Activated T-helper 9 cell treated with anti-CD3 and anti-CD28 coated beads, Interleukin-2, amount 50 U/mL, for 16 hours (primary cell): ENCODE data around the gene DNAJB5.
"Not testable (repeated sequence)": the region's sequence is repeated elsewhere in the genome, so short reads cannot be mapped to it uniquely, and the experiment has no call there.

Experiments used
- DNase-seq: peaks from one replicate; pipeline ENCODE4 v3.0.0-alpha.2; 2020; ENCODE audit warnings: low read depth

The DNAJB5 gene

DNA sequence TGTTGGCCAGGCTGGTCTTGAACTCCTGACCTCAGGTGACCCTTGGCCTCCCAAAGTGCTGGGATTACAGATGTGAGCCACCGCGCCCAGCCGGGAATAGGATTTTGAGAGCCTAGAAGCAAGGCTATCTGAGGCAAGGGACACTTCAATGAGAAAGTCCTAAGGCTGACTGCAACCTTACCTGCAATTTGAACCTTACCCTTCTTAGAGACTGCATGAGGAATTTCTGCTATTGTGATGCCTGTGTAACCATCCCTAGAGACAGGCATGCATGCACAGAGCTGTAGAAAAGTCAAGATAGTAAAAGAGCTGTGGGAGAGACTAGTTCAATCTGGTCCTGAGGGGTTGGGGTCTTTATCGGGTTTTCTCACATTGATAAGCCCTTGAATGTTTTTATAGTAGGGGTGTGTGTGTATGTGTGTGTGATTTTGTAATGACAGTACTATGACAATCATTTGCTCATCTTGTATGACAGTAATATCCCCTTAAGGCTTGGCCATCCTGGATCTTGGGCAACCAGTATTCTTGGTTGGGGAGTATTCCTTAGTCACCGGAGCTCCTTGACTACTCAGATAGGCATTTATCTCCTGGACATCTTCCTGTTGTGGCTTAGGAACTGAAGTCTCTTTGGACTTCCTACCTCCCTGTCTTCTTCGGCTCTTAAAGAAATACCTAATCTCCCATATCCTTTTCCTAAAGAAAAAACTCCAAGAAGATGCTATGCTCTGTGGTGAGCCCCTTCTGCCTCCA, 11.2 kb downstream of the DNAJB5 start:
- no peak for DNase-seq

DNA sequence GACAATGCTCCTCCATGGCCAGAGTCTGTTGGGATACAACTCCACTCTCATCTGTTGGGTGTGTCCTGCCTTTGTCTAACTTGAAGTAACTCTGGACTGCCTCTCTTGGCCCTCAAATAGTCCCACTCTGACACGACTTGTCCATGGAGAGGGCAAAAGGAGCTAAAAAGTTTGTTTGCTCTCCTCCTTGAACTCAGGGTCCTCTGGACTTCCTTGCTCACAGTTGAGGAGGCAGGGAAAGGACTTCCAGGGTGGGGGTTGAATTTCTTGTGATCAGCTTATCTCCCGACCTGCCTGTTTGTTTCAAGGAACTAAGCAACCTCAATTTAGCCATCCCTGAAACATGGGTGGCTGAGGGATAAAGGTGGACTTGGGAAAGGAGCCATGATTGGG, 11.7 kb downstream of the DNAJB5 start:
- DNase-seq = no peak

DNA sequence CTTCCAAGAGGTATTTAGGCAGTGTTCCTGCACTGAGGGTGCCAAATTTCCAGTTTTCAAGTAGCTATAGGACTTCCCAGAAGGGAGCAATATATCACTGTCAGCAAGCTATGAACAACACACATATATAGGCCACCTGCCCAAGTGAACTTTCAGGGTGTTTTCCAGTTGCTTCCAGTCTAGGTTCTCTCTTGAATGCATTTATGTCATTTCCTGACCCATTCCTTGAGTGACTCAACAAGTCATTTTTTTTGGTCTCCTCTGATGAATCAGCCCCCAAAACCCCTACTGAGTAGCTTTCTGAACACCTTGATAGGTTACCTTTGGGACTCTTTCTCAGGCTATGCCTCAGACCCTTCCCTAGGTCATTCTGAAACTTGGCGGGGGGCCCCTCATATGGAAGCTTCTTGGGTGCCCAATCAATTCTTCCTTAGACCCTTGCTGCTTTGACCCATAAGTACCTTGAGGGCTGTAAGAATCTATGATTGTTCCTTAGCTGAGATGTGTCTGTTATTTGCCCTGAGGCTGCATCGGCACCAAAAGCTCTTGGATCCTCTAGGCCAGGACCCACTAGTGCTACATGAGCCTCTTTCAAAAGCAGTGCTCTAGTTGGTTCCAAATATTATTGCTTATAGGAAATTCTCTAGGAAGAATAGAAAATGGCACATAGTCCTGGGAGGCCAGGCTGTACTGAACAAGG, 12.4 kb downstream of the DNAJB5 start:
- no peak for DNase-seq

DNA sequence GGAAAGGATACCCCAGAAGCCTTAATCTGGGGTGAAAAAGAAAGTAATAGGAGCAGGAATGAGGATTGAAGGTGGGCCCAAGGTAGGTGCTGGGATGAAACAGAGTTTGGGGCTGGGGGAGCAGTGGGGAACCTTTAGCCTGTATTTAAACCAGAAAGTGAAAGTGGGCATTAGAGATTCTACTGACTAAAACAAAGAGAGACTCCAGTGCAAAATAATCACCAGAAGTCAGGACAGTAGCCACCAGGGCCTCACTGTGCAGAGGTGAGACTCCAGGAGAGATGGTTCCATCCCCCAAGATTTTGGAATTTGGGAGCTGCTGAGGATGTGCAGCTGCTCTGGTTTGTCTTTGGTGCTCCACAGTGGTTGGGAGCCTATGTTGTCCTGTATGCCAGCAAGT, 13.1 kb downstream of the DNAJB5 start:
- no peak for DNase-seq

DNA sequence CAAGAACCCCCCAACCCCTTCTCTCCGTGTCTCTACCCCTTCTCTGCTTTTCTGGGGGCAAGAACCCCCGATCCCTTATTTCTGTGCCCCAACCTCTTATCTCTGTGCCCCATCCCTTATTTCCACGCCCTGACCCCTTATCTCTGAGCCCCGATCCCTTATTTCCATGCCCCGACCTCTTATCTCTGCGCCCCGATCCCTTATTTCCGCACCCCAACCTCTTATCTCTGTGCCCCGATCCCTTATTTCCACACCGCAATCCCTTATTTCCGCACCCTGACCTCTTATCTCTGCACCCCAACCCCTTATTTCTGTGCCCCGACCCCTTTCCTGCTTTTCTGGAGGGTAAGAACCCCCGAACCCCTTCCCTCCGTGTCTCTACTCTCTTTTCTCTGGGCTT, 14.8 kb downstream of the DNAJB5 start:
- not testable (repeated sequence) for DNase-seq

DNA sequence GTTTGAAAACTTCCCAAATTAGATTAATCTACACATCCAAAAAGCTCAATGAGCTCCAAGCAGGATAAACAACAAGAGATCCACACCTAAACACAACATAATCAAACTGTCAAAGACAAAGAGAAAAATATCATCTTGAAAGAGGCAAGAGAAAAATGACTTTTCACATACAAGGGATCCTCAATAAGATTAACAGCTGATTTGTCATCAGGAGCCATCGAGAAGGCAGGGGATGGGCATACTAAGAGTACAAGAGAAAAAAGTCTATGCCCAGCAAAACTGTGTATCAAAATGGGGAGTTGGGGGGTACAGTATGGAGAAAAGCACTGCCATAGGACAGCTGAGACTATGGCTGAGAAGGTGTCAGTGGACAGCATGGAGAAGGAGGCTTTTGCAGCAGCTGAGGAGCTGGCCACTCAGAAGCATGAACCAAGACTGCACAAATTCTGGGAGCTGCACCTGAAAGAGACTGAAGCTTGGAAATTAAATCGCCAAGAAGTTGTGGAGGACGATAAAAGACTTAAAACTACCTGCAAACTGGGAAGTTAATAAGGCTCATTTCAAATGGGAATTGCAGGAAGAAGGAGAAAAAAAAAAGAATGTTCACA, 20.9 kb downstream of the DNAJB5 start:
- DNase-seq = no peak

DNA sequence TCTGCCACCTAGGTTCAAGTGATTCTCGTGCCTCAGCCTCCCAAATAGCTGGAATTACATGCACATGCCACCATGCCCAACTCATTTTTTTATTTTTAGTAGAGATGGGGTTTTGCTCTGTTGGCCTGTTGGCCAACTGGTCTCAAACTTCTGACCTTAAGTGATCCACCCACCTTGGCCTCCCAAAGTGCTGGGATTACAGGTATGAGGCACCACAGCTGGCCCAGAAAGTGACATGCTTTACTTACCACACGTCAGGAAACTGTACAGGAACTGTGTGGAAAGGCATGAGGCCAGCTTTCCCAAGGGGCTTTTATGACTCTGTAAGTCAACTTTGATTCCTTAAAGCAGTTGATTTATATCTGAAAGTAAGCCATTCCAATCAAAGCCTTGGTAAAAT, 25.0 kb downstream of the DNAJB5 start:
- no peak for DNase-seq

DNA sequence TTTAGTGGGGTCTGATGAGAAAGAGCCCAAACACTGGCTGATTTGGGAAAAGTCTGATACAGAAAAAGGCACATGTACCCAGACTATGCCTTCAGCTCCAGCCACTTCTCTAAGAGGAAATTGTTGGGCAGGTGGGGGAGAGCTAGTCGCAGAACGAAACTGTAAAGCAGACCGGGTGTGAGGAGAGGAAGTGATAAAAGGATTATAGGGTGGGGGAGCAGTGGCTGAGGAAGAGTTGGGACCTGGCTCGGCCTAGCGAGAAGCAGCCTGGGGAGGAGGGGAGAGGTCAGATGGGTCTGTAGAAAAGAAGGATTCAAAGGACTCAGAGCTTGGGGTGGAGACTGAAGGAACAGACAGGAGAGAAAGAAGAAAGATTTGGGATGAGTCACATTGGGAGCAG, 33.9 kb downstream of the DNAJB5 start:
- not testable (repeated sequence) for DNase-seq

DNA sequence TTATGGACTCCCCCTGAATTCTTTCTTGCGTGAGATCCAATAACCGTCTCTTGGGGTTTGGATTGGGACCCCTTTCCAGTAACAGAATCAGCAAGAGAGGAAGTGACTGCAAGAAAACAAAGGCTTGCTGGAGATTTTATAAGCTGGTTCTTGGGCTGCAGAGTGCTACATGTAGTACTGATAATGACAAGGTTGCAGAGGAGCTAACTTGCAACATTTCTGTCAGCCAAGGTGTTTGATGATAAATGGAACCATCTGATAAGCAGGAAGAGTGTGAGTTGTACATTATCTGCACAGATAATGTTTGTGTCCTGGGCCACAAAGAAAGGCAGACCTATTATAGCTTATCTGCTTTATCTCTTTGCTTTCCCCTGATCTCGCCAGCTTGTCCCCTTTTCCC, 37.1 kb downstream of the DNAJB5 start:
- DNase-seq = no peak

DNA sequence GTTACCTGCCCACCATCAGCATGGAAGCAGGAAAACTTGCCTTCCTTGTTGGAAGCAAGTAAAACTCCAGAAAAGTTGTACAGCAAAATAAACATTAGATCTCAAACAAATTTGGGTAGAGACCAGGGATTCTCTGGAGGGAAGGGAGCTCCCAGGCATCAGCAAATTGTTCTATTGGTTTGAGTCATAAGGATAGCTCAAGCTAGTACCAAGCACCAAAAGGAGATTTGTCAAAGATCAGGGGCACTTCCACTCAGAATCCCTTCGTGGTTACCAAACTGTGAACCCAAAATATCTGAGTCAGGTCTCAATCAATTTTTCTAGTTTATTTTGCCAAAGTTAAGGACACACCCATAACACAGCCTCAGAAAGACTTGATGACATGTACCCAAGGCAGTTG, 37.8 kb downstream of the DNAJB5 start:
- DNase-seq = no peak

DNA sequence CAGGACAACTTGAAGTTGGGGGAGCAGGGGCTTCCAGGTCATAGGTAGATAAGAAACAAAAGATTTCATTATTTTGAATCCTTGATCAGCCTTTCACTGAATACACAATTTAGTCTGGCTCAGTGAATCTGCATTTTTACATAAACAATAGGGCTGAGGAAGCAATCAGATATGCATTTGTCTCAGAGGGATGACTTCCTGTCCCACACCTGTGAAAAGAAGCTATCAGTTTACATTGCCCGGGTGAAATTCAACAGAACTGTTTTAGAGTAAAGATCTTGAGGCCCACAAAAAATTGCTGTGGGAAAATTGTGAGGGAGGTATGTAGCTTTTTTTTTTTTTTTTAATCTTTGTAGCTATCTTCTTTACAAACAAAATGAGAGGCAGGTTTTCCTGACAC, 38.3 kb downstream of the DNAJB5 start:
- no peak for DNase-seq

DNA sequence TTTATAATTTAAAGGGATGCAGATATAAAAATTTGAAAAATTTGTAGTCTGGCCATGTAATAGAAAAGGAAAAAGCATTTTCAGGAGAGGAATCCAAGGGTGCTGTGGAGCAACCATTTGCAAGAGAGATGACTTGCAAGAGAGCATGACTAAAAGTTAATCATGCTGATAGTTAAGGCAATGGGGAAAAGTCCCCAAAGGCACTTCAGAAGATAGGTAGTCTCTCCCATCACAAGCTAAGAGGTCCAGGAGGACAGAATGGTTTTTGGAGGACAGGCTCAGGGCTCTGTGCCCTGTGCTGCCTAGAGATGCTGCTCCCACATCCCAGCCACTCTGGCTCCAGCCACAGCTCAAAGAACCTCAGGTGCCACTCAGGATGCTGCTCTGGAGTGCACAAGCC, 38.8 kb downstream of the DNAJB5 start:
- DNase-seq = no peak

DNA sequence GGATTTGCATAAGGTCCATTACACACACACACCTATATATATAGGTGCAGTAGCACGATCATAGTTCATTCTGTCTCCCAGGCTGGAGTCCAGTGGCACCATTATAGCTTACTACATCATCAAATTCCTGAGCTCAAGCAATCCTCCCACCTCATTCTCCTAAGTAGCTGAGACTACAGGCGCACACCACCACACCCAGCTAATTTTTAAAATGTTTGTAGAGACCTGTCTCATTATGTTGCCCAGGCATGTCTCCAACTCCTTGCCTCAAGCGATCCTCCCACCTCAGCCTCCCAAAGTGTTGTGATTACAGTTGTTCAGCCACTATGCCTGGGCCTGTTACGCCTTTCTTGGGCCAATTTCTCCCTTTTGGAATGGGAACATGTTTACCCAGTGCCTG, 39.7 kb downstream of the DNAJB5 start:
- DNase-seq = no peak

DNA sequence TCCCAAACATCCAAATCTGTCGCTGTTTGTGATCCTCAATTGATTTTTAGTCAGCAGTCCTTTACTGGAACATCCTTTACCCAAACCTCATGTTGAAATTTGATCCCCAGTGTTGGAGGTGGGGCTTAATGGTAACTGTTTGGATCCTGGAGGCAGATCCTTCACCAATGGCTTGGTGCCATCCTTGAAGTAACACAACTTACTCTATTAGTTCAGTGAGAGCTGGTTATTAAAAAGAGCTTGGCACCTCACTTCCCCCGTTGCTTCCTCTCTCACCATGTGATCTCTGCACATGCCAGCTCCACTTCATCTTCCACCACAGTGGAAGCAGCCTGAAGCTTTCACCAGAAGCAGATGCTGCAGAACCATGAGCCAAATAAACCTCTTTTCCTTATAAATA, 40.3 kb downstream of the DNAJB5 start:
- no peak for DNase-seq

DNA sequence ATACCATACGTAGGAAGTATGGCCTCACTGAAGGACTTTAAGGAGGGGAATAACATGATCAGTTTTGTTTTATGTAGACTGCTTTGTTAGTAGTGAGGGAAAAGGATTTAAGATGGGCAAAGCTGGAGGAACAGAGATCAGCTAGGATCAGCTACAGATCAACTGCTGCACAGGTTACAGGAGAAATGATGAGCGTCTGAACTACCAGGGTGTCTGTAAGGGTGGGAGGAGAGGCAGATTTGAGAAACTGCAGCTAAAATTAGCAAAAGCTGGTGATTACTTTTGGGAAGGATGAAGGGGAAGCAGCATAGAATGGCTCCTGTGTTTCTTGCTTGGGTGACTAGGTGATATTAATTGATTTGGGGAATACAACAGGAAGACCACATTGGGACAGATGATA, 43.6 kb downstream of the DNAJB5 start:
- DNase-seq = no peak

DNA sequence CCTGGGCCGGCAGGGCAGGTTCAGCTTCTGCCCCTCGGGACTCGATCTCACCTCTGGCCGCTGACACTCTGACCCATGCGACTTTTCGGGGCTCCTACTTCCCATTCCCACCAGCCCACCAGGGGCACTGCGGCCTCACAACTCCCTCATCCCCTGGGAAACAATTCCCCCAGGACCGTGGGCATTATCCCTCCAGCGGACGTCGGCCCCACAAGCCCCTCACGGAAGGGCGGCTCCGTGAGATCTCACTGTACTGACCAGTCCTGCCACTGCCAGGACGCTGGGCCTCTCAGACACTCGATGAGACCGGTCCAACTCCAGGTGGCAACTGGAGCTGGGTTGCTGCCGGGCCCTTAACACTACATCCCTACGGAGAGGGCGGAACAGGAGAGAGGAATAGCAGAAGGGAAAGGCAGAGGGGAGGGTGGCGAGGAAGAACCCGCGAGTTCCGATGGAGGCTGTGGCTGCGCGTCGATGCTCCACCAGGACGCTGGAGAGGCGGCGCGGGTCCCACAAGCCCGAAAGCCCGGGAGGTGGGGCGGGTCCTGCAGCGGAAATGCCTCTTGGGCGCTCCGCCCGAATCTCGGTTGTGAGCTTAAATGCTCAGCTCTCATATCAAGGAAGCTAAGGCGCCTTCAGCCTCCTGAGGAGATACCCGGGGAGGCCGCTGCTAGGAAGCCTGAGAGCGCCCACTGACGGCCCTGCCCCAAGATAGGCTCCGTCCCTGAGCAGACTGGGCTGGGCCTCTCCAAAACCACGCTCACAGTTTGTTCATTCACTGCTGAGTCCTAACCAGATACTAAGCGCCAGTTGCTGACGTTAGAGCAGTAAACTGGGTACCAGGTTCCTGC, 46.5 kb downstream of the DNAJB5 start:
- DNase-seq = peak; percentile 4

DNA sequence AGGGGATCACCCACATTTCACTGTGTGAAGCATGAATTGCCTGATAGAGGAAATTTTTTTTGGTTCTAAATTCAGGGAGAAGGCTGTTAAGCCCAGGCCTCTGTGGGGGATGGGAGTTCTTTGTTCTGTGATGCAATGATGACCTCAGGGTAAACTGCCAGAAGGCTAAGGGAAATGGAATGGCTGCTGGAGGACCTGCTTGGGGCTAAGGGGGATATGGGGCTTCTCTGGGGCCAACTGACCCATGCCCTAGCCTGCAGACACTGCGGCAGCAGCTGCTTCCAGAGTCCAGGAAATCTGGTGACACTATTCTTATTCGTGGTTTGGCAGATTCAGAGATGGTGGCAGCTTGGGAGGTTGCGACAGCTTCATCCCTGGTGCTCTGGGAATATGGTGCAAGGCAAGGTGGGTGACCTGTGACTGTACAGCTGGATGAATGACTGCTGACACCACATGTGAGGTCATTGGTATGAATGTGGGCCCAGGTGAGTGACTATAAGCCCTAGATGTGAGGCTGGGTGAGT, 52.6 kb downstream of the DNAJB5 start:
- DNase-seq = no peak

DNA sequence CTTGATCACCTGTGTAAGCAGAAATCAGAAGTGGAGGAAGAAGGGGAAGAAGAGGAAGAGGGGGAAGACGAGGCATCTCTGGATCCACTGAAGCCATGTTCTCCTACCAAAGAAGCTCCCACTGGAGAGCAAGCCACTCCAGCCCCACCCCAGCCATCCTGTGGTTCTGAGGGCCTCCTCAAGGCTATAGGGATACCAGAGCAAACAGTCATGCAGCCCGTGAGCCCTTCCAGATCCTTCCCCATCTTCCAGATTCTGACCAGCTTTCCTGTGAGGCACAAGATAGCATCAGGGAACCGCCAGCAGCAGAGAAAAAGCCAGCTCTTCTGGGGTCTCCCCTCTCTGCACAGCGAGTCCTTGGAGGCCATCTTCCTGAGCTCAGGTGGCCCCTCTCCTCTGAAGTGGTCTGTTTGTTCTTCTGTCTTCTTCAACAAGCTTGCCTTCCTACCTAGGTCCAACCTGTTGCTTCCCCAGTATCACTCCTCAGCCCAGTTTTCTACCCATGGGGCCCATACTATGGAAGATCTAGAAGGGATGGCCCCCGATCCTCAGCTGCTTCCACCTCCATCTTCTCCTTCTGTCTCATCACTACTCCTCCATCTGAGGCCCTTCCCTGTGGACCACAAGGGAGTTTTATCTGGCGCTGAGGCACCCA, 53.5 kb downstream of the DNAJB5 start:
- DNase-seq = no peak

DNA sequence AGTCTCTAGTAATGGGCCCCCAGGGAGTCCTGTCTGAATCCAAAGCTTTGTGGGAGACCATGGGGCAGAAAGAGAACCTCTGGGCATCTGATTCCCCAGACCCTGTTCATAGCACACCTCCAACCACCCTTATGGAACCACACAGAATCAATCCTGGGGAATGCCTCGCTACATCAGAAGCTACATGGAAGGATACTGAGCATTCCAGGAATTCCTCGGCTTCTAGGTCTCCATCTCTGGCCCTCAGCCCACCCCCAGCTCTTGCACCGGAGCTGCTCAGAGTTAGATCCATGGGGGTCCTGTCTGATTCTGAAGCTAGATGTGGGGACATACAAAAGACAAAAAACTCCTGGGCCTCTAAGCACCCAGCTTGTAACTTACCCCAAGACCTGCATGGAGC, 54.5 kb downstream of the DNAJB5 start:
- DNase-seq = no peak
